NB4 (cell line): ENCODE measurements around the gene ZNF423.

Experiments used
- POLR2A ChIP-seq: IDR thresholded peaks from 2 replicates; pipeline ENCODE4 v1.6.1; 2011; ENCODE audit warnings: mild to moderate bottlenecking; ENCODE audit not compliant: insufficient read length; ENCODE audit errors: extremely low read depth
- TF ChIP-seq, protein P1 (sequence below): IDR thresholded peaks from one replicate; pipeline ENCODE4 v1.5.1; 2012; ENCODE audit warnings: low read depth, low read length

DNA sequence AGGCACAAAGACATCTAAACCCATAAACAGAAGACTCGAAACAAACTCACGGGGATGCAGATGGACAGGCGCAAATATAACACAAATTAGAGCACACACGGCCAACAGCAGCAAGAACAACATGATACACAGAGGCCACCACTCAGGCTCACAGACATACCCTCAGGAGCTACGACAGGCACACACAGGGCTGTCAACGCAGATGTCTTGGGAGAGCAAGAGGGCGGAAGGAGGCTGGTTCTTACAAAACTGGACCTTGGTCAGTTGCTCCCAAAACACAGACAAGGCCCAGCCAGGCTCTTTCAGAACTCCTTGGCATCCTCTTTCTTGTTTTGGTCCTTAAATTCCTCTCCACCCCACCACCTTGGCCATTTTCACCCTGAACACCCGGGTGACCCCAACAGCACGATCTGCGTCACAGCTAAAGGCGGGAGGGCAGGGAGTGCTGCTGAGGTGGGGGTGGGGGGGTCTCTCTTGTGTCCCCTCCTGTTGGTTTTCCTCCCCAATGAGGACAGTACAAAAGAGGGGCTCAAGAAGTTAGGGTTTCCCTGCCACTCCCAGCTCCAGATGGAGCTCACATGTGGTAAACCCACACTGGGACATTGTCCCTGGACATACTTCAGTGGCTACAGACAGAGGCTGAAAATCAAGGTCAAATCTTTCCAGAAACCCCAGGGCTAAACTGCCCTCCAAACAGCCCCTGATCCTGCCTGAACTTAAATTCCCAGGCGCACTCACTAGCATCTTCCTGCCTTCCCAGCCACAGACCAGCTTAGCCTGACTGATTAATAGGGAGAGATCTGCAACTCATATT, 261.0 kb downstream of the ZNF423 start:
- TF ChIP-seq, protein P1, sequence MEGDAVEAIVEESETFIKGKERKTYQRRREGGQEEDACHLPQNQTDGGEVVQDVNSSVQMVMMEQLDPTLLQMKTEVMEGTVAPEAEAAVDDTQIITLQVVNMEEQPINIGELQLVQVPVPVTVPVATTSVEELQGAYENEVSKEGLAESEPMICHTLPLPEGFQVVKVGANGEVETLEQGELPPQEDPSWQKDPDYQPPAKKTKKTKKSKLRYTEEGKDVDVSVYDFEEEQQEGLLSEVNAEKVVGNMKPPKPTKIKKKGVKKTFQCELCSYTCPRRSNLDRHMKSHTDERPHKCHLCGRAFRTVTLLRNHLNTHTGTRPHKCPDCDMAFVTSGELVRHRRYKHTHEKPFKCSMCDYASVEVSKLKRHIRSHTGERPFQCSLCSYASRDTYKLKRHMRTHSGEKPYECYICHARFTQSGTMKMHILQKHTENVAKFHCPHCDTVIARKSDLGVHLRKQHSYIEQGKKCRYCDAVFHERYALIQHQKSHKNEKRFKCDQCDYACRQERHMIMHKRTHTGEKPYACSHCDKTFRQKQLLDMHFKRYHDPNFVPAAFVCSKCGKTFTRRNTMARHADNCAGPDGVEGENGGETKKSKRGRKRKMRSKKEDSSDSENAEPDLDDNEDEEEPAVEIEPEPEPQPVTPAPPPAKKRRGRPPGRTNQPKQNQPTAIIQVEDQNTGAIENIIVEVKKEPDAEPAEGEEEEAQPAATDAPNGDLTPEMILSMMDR = no peak
- TF ChIP-seq POLR2A = no peak
